ENCODE data around the gene ZNF814. TPM values are rescaled to one million over a fixed set of nuclear protein-coding genes. Genes with fewer than 3 reads are reported as not detected.
A peak's percentile ranks its signal among the peaks of the same experiment; 100 is the strongest.
"Not testable (repeated sequence)": the region's sequence is repeated elsewhere in the genome, so short reads cannot be mapped to it uniquely, and the experiment has no call there.

The ZNF814 gene
- total and polyA plus RNA-seq, 4 donors = 7.2 to 29.4 (median 11.7) TPM

DNA sequence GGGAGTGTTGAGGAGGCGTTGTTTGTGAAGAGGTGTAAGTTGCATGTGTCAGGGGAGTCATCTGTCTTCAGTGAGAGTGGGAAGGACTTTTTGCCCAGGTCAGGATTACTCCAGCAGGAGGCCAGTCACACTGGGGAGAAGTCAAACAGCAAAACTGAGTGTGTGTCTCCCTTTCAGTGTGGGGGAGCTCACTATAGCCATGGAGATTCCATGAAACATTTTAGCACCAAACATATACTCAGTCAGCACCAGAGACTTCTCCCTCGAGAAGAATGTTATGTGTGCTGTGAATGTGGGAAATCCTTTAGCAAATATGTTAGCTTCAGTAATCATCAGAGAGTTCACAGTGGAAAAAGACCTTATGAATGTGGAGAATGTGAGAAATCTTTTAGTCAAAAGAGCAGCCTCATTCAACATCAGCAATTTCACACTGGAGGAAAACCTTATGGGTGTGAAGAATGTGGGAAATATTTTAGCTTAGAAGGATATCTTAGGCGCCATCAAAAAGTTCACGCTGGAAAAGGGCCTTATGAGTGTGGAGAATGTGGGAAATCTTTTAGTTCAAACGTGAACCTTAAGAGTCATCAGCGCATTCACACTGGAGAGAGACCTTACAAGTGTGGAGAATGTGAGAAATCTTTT lies 47.6 kb downstream of the ZNF814 start:
- DNase-seq = no peak
- Histone ChIP-seq H3K9me3 (ENCODE audit: control insufficient read depth in 4 of 4, insufficient read depth in 3 of 4, low read length in 3 of 4) (peaks cover 0 to 20% (median 0%) of the 10 kb centered on the region in 4 donors), H3K27ac (ENCODE audit: low read depth in 1 of 2, low read length in 1 of 2) (no peak overlapping the region), H3K4me1 (ENCODE audit: control insufficient read depth in 5 of 5, insufficient read depth in 5 of 5, low read length in 5 of 5) (peaks cover 0 to 3% (median 0%) of the 10 kb centered on the region in 5 donors), H3K9ac (ENCODE audit: insufficient read depth in 1 of 2, low read length in 2 of 2) (no peak overlapping the region), H3K4me3 (no peak overlapping the region), H3K27me3 (ENCODE audit: control insufficient read depth in 3 of 3, insufficient read depth in 3 of 3, low read length in 2 of 3) (no peaks in the 10 kb centered on the region), H3K36me3 (ENCODE audit: control insufficient read depth in 4 of 4, insufficient read depth in 4 of 4, low read length in 4 of 4) (peaks cover 5 to 18% (median 11%) of the 10 kb centered on the region in 4 donors)
- TF ChIP-seq, protein P1, sequence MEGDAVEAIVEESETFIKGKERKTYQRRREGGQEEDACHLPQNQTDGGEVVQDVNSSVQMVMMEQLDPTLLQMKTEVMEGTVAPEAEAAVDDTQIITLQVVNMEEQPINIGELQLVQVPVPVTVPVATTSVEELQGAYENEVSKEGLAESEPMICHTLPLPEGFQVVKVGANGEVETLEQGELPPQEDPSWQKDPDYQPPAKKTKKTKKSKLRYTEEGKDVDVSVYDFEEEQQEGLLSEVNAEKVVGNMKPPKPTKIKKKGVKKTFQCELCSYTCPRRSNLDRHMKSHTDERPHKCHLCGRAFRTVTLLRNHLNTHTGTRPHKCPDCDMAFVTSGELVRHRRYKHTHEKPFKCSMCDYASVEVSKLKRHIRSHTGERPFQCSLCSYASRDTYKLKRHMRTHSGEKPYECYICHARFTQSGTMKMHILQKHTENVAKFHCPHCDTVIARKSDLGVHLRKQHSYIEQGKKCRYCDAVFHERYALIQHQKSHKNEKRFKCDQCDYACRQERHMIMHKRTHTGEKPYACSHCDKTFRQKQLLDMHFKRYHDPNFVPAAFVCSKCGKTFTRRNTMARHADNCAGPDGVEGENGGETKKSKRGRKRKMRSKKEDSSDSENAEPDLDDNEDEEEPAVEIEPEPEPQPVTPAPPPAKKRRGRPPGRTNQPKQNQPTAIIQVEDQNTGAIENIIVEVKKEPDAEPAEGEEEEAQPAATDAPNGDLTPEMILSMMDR (IDR thresholded peaks at IDR 0.05; ENCODE audit: control extremely low read depth, extremely low read depth) = no peak
- no peak for ATAC-seq (ENCODE audit: insufficient read depth, low FRiP score)
- WGBS, 2 donors = 81 to 84% methylated on average over 6 of the region's 6 CpGs

DNA sequence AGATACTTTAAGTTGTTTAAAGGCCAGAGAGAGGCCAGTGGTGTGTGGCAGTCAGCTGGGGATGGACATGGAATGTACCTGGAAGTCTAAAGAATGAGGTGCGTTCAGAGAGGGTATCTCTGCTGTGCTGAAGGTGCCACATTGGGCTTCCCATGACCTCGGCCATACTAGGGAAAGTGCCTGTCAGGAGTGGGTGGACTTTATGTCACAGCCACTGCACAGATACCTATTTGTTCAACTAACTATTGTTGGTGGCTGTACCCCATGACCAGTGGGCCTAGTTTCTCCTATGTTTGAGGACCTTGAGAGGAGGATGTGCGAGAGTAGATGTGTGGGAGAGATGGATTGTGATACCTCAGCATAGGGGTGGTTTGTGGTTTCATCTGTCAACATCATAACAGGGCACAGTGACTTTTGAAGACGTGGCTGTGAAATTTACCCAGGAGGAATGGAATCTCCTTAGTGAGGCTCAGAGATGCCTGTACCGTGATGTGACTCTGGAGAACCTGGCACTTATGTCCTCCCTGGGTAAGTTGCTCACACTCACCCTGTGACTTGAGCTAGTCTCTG lies 50.1 kb downstream of the ZNF814 start:
- ATAC-seq (ENCODE audit: insufficient read depth, low FRiP score); DNase-seq; H3K4me3 ChIP-seq; H3K27ac ChIP-seq (ENCODE audit: low read depth in 1 of 2, low read length in 1 of 2); H3K27me3 ChIP-seq (ENCODE audit: control insufficient read depth in 3 of 3, insufficient read depth in 3 of 3, low read length in 2 of 3); H3K4me1 ChIP-seq (ENCODE audit: control insufficient read depth in 5 of 5, insufficient read depth in 5 of 5, low read length in 5 of 5); H3K9ac ChIP-seq (ENCODE audit: insufficient read depth in 1 of 2, low read length in 2 of 2): not testable (repeated sequence)
- peaks cover 0 to 16% (median 10%) of the 10 kb centered on the region in 4 donors for H3K36me3 ChIP-seq (ENCODE audit: control insufficient read depth in 4 of 4, insufficient read depth in 4 of 4, low read length in 4 of 4)
- WGBS, 2 donors = 89 to 92% methylated on average over 4 to 5 of the region's 5 CpGs
- peaks cover 0 to 14% (median 0%) of the 10 kb centered on the region in 4 donors for H3K9me3 ChIP-seq (ENCODE audit: control insufficient read depth in 4 of 4, insufficient read depth in 3 of 4, low read length in 3 of 4)

DNA sequence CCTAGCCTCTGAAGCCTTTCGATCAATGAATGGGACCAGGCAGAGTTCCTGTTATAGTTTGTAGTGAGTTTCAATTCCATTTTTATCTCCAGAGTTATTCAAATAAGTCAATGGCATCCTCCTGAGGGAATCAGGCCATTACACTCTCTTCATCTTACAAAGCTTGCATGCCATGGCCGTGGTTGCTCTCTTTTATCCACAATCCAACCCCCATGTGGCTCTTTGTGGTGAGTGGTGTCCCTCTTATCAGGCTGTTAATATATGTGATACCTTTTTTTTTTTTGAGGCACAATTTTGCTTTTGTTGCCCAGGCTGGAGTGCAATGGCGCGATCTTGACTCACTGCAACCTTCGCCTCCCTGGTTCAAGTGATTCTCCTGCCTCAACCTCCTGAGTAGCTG lies 51.8 kb downstream of the ZNF814 start:
- not testable (repeated sequence) for H3K9me3 ChIP-seq (ENCODE audit: control insufficient read depth in 4 of 4, insufficient read depth in 3 of 4, low read length in 3 of 4); H3K9ac ChIP-seq (ENCODE audit: insufficient read depth in 1 of 2, low read length in 2 of 2); H3K27ac ChIP-seq (ENCODE audit: low read depth in 1 of 2, low read length in 1 of 2); H3K4me3 ChIP-seq; H3K27me3 ChIP-seq (ENCODE audit: control insufficient read depth in 3 of 3, insufficient read depth in 3 of 3, low read length in 2 of 3); DNase-seq; H3K4me1 ChIP-seq (ENCODE audit: control insufficient read depth in 5 of 5, insufficient read depth in 5 of 5, low read length in 5 of 5); ATAC-seq (ENCODE audit: insufficient read depth, low FRiP score)
- peaks cover 0 to 12% (median 9%) of the 10 kb centered on the region in 4 donors for H3K36me3 ChIP-seq (ENCODE audit: control insufficient read depth in 4 of 4, insufficient read depth in 4 of 4, low read length in 4 of 4)
- WGBS, 2 donors = 96 to 98% methylated on average over 5 of the region's 5 CpGs

DNA sequence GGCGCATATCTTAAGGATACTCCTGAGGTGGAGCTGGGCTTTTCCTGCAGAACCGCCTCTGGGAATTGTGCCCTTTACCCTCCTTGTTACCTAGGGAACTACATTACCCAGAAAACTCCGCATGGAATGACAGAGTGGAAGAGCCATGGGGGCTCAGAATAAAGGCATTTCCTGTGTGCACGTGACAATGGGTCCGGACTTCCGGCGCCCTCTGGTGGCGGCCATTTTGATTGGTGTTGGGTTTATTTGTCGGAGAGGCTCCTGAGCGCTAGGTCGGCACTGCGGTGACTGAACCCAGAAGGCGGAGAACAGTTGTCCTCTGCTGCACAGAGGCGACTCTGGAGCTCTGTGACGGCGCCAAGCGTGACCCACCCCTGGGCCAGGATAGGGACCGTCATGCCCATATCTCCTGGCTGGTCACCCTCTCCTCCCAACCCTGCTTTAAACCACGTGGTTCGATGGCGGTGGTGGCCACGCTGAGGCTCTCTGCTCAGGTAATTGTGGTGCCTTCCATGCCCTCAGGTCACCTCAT lies 58.7 kb downstream of the ZNF814 start, which contains the start of gene ZNF587B:
TSS of gene ZNF587B (plus strand) at position 229 of the 532 bp plus-strand sequence. CDS start at position 459, 230 bp downstream.
- TF ChIP-seq, protein P1 (IDR thresholded peaks at IDR 0.05; ENCODE audit: control extremely low read depth, extremely low read depth) = no peak
- Histone ChIP-seq H3K9me3 (ENCODE audit: control insufficient read depth in 4 of 4, insufficient read depth in 3 of 4, low read length in 3 of 4) (peaks cover 0 to 21% (median 0%) of the 10 kb centered on the region in 4 donors), H3K4me3 (peak within 1 kb of the TSS; percentile 54), H3K27ac (ENCODE audit: low read depth in 1 of 2, low read length in 1 of 2) (peak within 1 kb of the TSS; percentile 28 to 67), H3K27me3 (ENCODE audit: control insufficient read depth in 3 of 3, insufficient read depth in 3 of 3, low read length in 2 of 3) (no peaks in the 10 kb centered on the region), H3K9ac (ENCODE audit: insufficient read depth in 1 of 2, low read length in 2 of 2) (peak within 1 kb of the TSS; percentile 37 to 81), H3K4me1 (ENCODE audit: control insufficient read depth in 5 of 5, insufficient read depth in 5 of 5, low read length in 5 of 5) (peaks cover 0 to 11% (median 8%) of the 10 kb centered on the region in 5 donors), H3K36me3 (ENCODE audit: control insufficient read depth in 4 of 4, insufficient read depth in 4 of 4, low read length in 4 of 4) (peaks cover 0 to 6% (median 0%) of the 10 kb centered on the region in 4 donors)
- 39 to 60% methylated on average over 22 of the region's 22 CpGs for WGBS, 2 donors
- DNase-seq (peak; percentile 85 to 90 (median 90)), ATAC-seq (ENCODE audit: insufficient read depth, low FRiP score) (peak; percentile 47)
